SK-N-SH (cell line): ENCODE measurements around the gene ABHD16B. TPM values are rescaled to one million over a fixed set of nuclear protein-coding genes. Genes with fewer than 3 reads are reported as not detected.

Experiments used
- CTCF ChIA-PET: fragments of 300-600, 350-600 bp; formaldehyde crosslinking; extraction: SDS; loops from one replicate; lab custom pipeline; 2021; lab: Yijun Ruan, JAX
- POLR2A ChIA-PET: fragments of 350-600 bp; sonication (Branson Sonifier 250); formaldehyde crosslinking; extraction: SDS; loops from one replicate; lab custom pipeline; 2020; ENCODE audit warnings: antibody characterized with exemption, inconsistent platforms; lab: Yijun Ruan, JAX
- DNase-seq: peaks from one replicate; pipeline ENCODE4 v3.0.0; 2012
- H2AFZ ChIP-seq: fragments of 200-600 bp; sonication (generic); 2 replicates; pipeline ENCODE4 v1.8.1; 2016; ENCODE audit warnings: antibody characterized with exemption, mild to moderate bottlenecking, low read depth
- H3F3A ChIP-seq: fragments of 200-600 bp; sonication (generic); replicated peaks from 2 replicates; pipeline ENCODE3; 2016; ENCODE audit warnings: antibody characterized with exemption, mild to moderate bottlenecking; ENCODE audit not compliant: insufficient read depth
- H3K27ac ChIP-seq, 2 experiments: fragments of 200-500 bp in 1 of 2; fragments of 200-600 bp in 1 of 2; sonication (Bioruptor generic) in 1 of 2; sonication (generic), shearing (Covaris generic) in 1 of 2; 2 replicates each; pipeline versions ENCODE4 v1.5.1 to v1.6.1; 2014 to 2016; ENCODE audit warnings: low read depth in 2 of 2, inconsistent platforms in 1 of 2, low read length in 1 of 2, mild to moderate bottlenecking in 1 of 2, mixed read lengths in 1 of 2
- H3K27me3 ChIP-seq: fragments of 200-600 bp; sonication (generic), shearing (Covaris generic); 2 replicates; pipeline ENCODE4 v1.6.1; 2016; ENCODE audit warnings: mixed run types; ENCODE audit not compliant: insufficient read depth
- H3K36me3 ChIP-seq, 2 experiments: fragments of 200-500 bp in 1 of 2; fragments of 200-600 bp in 1 of 2; sonication (Bioruptor generic) in 1 of 2; sonication (generic) in 1 of 2; replicated peaks in 1 of 2; 2 replicates each; pipeline versions ENCODE3 to v1.5.1; 2014 to 2016; ENCODE audit warnings: low read length in 1 of 2, mild to moderate bottlenecking in 1 of 2; ENCODE audit not compliant: insufficient read depth in 2 of 2, control insufficient read depth in 1 of 2
- H3K4me1 ChIP-seq, 2 experiments: fragments of 200-500 bp in 1 of 2; fragments of 200-600 bp in 1 of 2; sonication (Bioruptor generic) in 1 of 2; sonication (generic), shearing (Covaris generic) in 1 of 2; 2 replicates each; pipeline versions ENCODE4 v1.5.1 to v1.6.1; 2014 to 2016; ENCODE audit warnings: low read depth in 1 of 2, low read length in 1 of 2, mixed run types in 1 of 2; ENCODE audit not compliant: insufficient read depth in 2 of 2, control insufficient read depth in 1 of 2
- H3K4me2 ChIP-seq: fragments of 200-600 bp; sonication (generic), shearing (Covaris generic); 2 replicates; pipeline ENCODE4 v1.6.1; 2017; ENCODE audit warnings: mixed run types
- H3K4me3 ChIP-seq, 2 experiments: fragments of 200-500 bp in 1 of 2; fragments of 200-600 bp in 1 of 2; sonication (Bioruptor generic) in 1 of 2; sonication (generic), shearing (Covaris generic) in 1 of 2; 2 replicates each; pipeline versions ENCODE4 v1.5.1 to v1.8.1; 2014 to 2016; ENCODE audit warnings: low read depth in 2 of 2, inconsistent platforms in 1 of 2, low read length in 1 of 2, mild to moderate bottlenecking in 1 of 2, mixed read lengths in 1 of 2, moderate library complexity in 1 of 2
- H3K79me2 ChIP-seq: fragments of 200-600 bp; sonication (generic); 2 replicates; pipeline ENCODE4 v1.8.1; 2017; ENCODE audit warnings: mild to moderate bottlenecking; ENCODE audit not compliant: insufficient read depth
- H3K9ac ChIP-seq: fragments of 200-600 bp; sonication (generic); 2 replicates; pipeline ENCODE4 v1.6.1; 2017; ENCODE audit warnings: mixed run types
- H3K9me2 ChIP-seq: fragments of 200-600 bp; sonication (generic); 2 replicates; pipeline ENCODE4 v1.6.1; 2017; ENCODE audit warnings: mixed run types
- H3K9me3 ChIP-seq: fragments of 200-600 bp; sonication (generic); 2 replicates; pipeline ENCODE4 v1.6.1; 2017; ENCODE audit warnings: mixed run types, mild to moderate bottlenecking, moderate library complexity
- H4K20me1 ChIP-seq: fragments of 200-600 bp; sonication (generic); 2 replicates; pipeline ENCODE4 v1.6.1; 2017; ENCODE audit warnings: mild to moderate bottlenecking, mixed run types; ENCODE audit not compliant: insufficient read depth
- FOXM1 ChIP-seq: IDR thresholded peaks from 2 replicates; pipeline ENCODE4 v1.4.0; 2012; ENCODE audit warnings: low read depth, mild to moderate bottlenecking
- MXI1 ChIP-seq: IDR thresholded peaks from 2 replicates; pipeline ENCODE4 v1.6.1; 2012; ENCODE audit warnings: mild to moderate bottlenecking, low read depth, low read length, improper control_type of control experiment
- NFIC ChIP-seq: IDR thresholded peaks from 2 replicates; pipeline ENCODE4 v1.4.0; 2012; ENCODE audit warnings: borderline replicate concordance
- NRF1 ChIP-seq: IDR thresholded peaks from 2 replicates; pipeline ENCODE4 v1.6.1; 2012; ENCODE audit warnings: low read depth, mild to moderate bottlenecking, low read length
- RFX5 ChIP-seq: IDR thresholded peaks from 2 replicates; pipeline ENCODE4 v1.6.1; 2012; ENCODE audit warnings: mild to moderate bottlenecking, improper control_type of control experiment, low read length
- RXRA ChIP-seq: IDR thresholded peaks from 2 replicates; pipeline ENCODE4 v1.4.0; 2012; ENCODE audit warnings: low read depth, mild to moderate bottlenecking, borderline replicate concordance
- SMC3 ChIP-seq: IDR thresholded peaks from 2 replicates; pipeline ENCODE4 v1.6.1; 2012; ENCODE audit warnings: low read depth, low read length, improper control_type of control experiment
- TAF1 ChIP-seq: IDR thresholded peaks from 2 replicates; pipeline ENCODE4 v1.6.1; 2012; ENCODE audit warnings: low read depth, mild to moderate bottlenecking, low read length, moderate library complexity, borderline replicate concordance
- WGBS: methylation state at CpG from one replicate; pipeline ENCODE4 v1.1.6; 2017; ENCODE audit warnings: low lambda C conversion rate; 5-methylcytosine and 5-hydroxymethylcytosine counted together
- polyA plus RNA-seq, 3 experiments: library from polyadenylated mRNA; depleted of rRNA; stranded (reverse); fragments of >200 nt; gene quantifications; 2 replicates each; pipeline ENCODE4 v1.2.3, GENCODE V29; 2012

ABHD16B gene
- polyA plus RNA-seq, 1 of the 3 experiments (the other 2 are of a cell fraction): not detected

- TF ChIP-seq NFIC (no peak), TAF1 (0 out of 2 replicates have a peak, but pooled peaks have one; percentile 23), MXI1 (0 out of 2 replicates have a peak, but pooled peaks have one; percentile 28), SMC3 (no peak), FOXM1 (no peak), NRF1 (peak; percentile 94)
- POLR2A ChIA-PET: interaction anchor here (0.7 to 1.4 kb wide), 2 partner anchors 10 to 29 kb away, joined by 3 to 6 read pairs; partner anchors contain the start of gene TPD52L2
- H3K9ac ChIP-seq: peak within 1 kb of the TSS; percentile 69
Observed at GRCh38 chr20:63894358-63895201, 33.3 kb downstream of the ABHD16B start, which contains the start of gene DNAJC5. TSS of gene DNAJC5 (plus strand) at chr20:63895126. CDS start at chr20:63928346, 33,220 bp downstream.

DNA sequence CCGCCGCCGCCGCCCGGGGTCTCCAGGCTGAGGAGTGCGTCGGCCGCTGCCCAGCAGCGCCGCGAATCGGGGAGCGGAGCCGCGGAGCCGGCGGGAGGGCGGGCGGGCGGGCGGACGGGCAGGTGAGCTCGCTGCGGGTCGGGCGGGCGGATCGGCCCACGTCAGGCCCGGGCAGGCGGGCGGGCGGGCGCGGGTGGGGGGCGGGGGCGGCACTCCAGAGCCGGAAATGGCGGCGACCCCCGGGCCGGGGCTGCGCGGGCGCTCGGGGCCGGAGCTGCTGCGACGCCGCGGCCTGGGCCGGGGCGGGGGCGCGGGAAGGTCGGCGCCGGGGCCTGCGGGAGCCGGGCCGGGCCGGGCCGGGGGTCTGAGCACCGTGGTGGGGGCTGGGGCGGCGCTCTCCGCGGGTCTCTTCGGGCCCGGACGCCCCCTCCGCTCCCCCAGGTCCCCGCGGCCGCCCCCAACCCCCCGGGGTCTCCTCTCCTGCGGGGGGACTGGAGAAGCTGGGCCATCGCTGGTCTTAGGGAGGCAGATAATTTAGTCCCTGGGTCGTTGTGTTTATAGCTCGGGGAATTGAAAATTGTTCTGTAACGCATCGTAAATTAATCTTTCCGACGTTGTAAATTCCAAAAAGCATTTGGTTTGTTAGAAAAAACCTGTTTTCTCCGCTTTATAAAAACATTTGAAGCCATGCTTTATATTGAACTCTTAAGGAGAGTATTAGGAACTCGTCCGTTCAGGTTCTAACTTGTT is 34.1 kb downstream of the ABHD16B start:
- H3K9me2 ChIP-seq: no peaks in the 10 kb centered on the region
- WGBS: 4% methylated on average over 11 of the region's 87 CpGs
- no peak overlapping the region; the same call in 1 of the 2 replicates for H2AFZ ChIP-seq
- peaks cover 50% of the 10 kb centered on the region for H3K79me2 ChIP-seq
- H3K4me3 ChIP-seq: peak overlapping the region; percentile 54 to 71
- no peak for DNase-seq
- POLR2A ChIA-PET: no interaction called here
- H3K27me3 ChIP-seq: no peaks in the 10 kb centered on the region
- no peak for TF ChIP-seq RXRA
- TF ChIP-seq RFX5: no peak
- TF ChIP-seq, all 33 proteins: peak for 0
- H3K36me3 ChIP-seq: peaks cover 0 to 12% of the 10 kb centered on the region in 2 experiments
- H3K9me3 ChIP-seq: no peaks in the 10 kb centered on the region
- peak overlapping the region; percentile 69 for H3K9ac ChIP-seq
- peaks cover 25% of the 10 kb centered on the region for H3F3A ChIP-seq
- peaks cover 56% of the 10 kb centered on the region for H4K20me1 ChIP-seq
- peak overlapping the region in 1 of 2 experiments; percentile 28; a peak in 2 of 4 replicates for H3K27ac ChIP-seq
- H3K4me1 ChIP-seq: peaks cover 7 to 15% of the 10 kb centered on the region in 2 experiments; a peak in 3 of 4 replicates
- CTCF ChIA-PET: interaction anchor here (0.6 to 2.2 kb wide), 8 partner anchors 11 to 357 kb away, joined by 3 to 7 read pairs (median 3); partner anchors contain the start of gene PRPF6
- H3K4me2 ChIP-seq: peak overlapping the region; percentile 83

More at GRCh38 chr20:63894358-63895201, 33.3 kb downstream of the ABHD16B start, which contains the start of gene DNAJC5:
- H3K27ac ChIP-seq: peak within 1 kb of the TSS in 1 of 2 experiments; percentile 28; a peak in 2 of 4 replicates
- peak within 1 kb of the TSS; percentile 81 for H2AFZ ChIP-seq
- peaks cover 4 to 20% of the 10 kb centered on the region in 2 experiments for H3K36me3 ChIP-seq
- no peaks in the 10 kb centered on the region for H3K27me3 ChIP-seq
- H3F3A ChIP-seq: peaks cover 25% of the 10 kb centered on the region
- peaks cover 7 to 15% of the 10 kb centered on the region in 2 experiments; a peak in 3 of 4 replicates for H3K4me1 ChIP-seq
- WGBS: 18% methylated on average over 35 of the region's 82 CpGs
- CTCF ChIA-PET: interaction anchor here (0.8 to 2.0 kb wide), 3 partner anchors 14 to 175 kb away, joined by 3 to 6 read pairs (median 3); no protein-coding TSS in a partner anchor
- no peaks in the 10 kb centered on the region for H3K9me3 ChIP-seq
- H3K4me3 ChIP-seq: peak within 1 kb of the TSS; percentile 54 to 71
- H4K20me1 ChIP-seq: peaks cover 51% of the 10 kb centered on the region
- DNase-seq: peak; percentile 100
- H3K9me2 ChIP-seq: no peaks in the 10 kb centered on the region
- H3K4me2 ChIP-seq: peak within 1 kb of the TSS; percentile 83
- peaks cover 42% of the 10 kb centered on the region for H3K79me2 ChIP-seq
